Measurements from ENCODE around the gene PDK2. TPM values are rescaled to one million over a fixed set of nuclear protein-coding genes. Genes with fewer than 3 reads are reported as not detected.

PDK2 gene
- total and polyA plus RNA-seq, 9 of the 15 experiments (the other 6 are each of a cell fraction or from before 2014, with no cell fraction given): 0.03 to 2.5 (median 1.4) TPM

DNA sequence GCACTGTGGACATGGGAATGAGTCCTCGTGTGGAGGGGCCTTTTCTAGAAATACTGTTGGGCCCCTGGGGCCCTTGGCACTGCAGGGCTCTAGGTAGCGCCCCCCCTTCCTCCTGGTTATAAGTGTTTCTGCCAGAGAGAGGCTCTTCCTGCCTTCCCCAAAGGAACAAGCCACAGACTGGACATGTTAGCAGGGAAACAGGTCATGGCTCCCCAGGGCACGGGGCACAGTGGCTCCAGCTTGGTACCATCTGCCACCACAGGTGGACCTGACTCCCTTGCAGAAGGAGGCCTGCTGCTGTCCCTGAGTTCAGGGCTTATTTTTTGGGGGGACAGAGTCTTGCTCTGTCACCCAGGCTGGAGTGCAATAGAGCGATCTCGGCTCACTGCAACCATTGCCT is 8.8 kb downstream of the PDK2 start (continued):
- TF ChIP-seq, protein P1, sequence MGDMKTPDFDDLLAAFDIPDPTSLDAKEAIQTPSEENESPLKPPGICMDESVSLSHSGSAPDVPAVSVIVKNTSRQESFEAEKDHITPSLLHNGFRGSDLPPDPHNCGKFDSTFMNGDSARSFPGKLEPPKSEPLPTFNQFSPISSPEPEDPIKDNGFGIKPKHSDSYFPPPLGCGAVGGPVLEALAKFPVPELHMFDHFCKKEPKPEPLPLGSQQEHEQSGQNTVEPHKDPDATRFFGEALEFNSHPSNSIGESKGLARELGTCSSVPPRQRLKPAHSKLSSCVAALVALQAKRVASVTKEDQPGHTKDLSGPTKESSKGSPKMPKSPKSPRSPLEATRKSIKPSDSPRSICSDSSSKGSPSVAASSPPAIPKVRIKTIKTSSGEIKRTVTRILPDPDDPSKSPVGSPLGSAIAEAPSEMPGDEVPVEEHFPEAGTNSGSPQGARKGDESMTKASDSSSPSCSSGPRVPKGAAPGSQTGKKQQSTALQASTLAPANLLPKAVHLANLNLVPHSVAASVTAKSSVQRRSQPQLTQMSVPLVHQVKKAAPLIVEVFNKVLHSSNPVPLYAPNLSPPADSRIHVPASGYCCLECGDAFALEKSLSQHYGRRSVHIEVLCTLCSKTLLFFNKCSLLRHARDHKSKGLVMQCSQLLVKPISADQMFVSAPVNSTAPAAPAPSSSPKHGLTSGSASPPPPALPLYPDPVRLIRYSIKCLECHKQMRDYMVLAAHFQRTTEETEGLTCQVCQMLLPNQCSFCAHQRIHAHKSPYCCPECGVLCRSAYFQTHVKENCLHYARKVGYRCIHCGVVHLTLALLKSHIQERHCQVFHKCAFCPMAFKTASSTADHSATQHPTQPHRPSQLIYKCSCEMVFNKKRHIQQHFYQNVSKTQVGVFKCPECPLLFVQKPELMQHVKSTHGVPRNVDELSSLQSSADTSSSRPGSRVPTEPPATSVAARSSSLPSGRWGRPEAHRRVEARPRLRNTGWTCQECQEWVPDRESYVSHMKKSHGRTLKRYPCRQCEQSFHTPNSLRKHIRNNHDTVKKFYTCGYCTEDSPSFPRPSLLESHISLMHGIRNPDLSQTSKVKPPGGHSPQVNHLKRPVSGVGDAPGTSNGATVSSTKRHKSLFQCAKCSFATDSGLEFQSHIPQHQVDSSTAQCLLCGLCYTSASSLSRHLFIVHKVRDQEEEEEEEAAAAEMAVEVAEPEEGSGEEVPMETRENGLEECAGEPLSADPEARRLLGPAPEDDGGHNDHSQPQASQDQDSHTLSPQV (IDR thresholded peaks at IDR 0.05): no peak
- TF ChIP-seq BDP1 (IDR thresholded peaks at IDR 0.05; ENCODE audit: insufficient read depth, insufficient read length) (no peak), KAT7 (CRISPR knock-in tag; IDR thresholded peaks at IDR 0.05; ENCODE audit: borderline replicate concordance) (no peak), ETV6 (IDR thresholded peaks at IDR 0.05; ENCODE audit: borderline replicate concordance in 1 of 2, low read depth in 2 of 2, low read length in 1 of 2) (no peak), ETV6 (CRISPR knock-in tag; IDR thresholded peaks at IDR 0.05; ENCODE audit: borderline replicate concordance) (no peak), PCBP2 (IDR thresholded peaks at IDR 0.05; ENCODE audit: low read depth, low read length, poor library complexity, severe bottlenecking) (no peak), TAL1 (IDR thresholded peaks at IDR 0.05) (no peak)

DNA sequence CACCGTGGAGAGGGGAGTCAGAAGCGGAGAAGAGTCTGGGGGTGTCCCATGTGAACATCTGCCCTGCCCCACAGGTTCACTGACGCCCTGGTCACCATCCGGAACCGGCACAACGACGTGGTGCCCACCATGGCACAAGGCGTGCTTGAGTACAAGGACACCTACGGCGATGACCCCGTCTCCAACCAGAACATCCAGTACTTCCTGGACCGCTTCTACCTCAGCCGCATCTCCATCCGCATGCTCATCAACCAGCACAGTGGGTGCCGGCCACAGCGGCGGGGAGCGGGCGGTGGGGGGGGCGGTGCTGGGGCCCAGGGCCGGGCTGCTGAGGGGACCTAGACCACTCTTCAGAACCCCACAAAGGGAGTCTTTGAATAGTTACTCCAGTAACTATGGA is 10.7 kb downstream of the PDK2 start:
- intact Hi-C loops (cut with micrococcal nuclease) (no loop called here), in situ Hi-C loops (cut with MboI) (no loop called here)
- 39% methylated on average over 18 of the region's 21 CpGs for WGBS (ENCODE audit: insufficient coverage, low coverage, missing lambda C conversion rate)
- no peak overlapping the region for H3K4me3 ChIP-seq
- no peak overlapping the region for H3K4me2 ChIP-seq (ENCODE audit: insufficient read depth, low read length)
- H2AFZ ChIP-seq (ENCODE audit: low read depth, low read length): no peak overlapping the region
- no peaks in the 10 kb centered on the region for H3K36me3 ChIP-seq (ENCODE audit: control insufficient read depth, insufficient read depth, low read length)
- no peak overlapping the region for H3K27ac ChIP-seq (ENCODE audit: extremely low read depth, low read depth, low read length)
- peaks cover 0 to 38% of the 10 kb centered on the region in 2 experiments; a peak in 2 of 5 replicates for H3K27me3 ChIP-seq (ENCODE audit: control insufficient read depth in 2 of 2, insufficient read depth in 2 of 2, low read length in 2 of 2)
- no peak for FAIRE-seq
- POLR2A ChIA-PET: no interaction called here
- H3K9me3 ChIP-seq (replicated peaks; ENCODE audit: control insufficient read depth, insufficient read depth, low read depth, low read length): no peaks in the 10 kb centered on the region
- CTCF ChIA-PET (ENCODE audit: low intra/inter-chr PET ratio): no interaction called here
- no peak for ATAC-seq
- peaks cover 4% of the 10 kb centered on the region for H3K9me1 ChIP-seq (ENCODE audit: control insufficient read depth, insufficient read depth, low read length)
- H3K4me1 ChIP-seq (replicated peaks in 1 of 2; ENCODE audit: control insufficient read depth in 2 of 2, insufficient read depth in 2 of 2, low read length in 2 of 2): peaks cover 22 to 38% of the 10 kb centered on the region in 2 experiments
- H4K20me1 ChIP-seq (replicated peaks; ENCODE audit: control insufficient read depth, insufficient read depth, low read length): no peaks in the 10 kb centered on the region; the same call in 1 of the 2 replicates
- DNase-seq (ENCODE audit: extremely low read depth in 1 of 4, low spot score in 3 of 4): no peak
- BruUV-seq (replicated peaks): no TSS peak
- no peak overlapping the region for H3K9ac ChIP-seq (ENCODE audit: insufficient read depth in 1 of 2, low read depth in 2 of 2, low read length in 2 of 2)
- no peaks in the 10 kb centered on the region for H3K79me2 ChIP-seq (ENCODE audit: control insufficient read depth, insufficient read depth, low read length)
- TF ChIP-seq ZNF140 (CRISPR knock-in tag; IDR thresholded peaks at IDR 0.05) (no peak), ESRRA (IDR thresholded peaks at IDR 0.05; ENCODE audit: borderline replicate concordance, low read depth) (no peak), FOXK2 (conservative IDR thresholded peaks at IDR 0.05 in 1 of 2, IDR thresholded peaks at IDR 0.05 in 1 of 2; ENCODE audit: low read depth in 2 of 2) (no peak), MECOM (CRISPR knock-in tag; IDR thresholded peaks at IDR 0.05) (no peak), NR4A1 (CRISPR knock-in tag; IDR thresholded peaks at IDR 0.05) (no peak), NR4A1 (tag; IDR thresholded peaks at IDR 0.05) (no peak), MYNN (IDR thresholded peaks at IDR 0.05) (no peak), MYNN (CRISPR knock-in tag; IDR thresholded peaks at IDR 0.05) (no peak), NR1H2 (CRISPR knock-in tag; IDR thresholded peaks at IDR 0.05) (no peak), ZNF778 (CRISPR knock-in tag; IDR thresholded peaks at IDR 0.05) (no peak), TSC22D4 (tag; IDR thresholded peaks at IDR 0.05) (no peak), SAP30 (IDR thresholded peaks at IDR 0.05; ENCODE audit: borderline replicate concordance, insufficient read depth, low read depth, low read length, poor library complexity, severe bottlenecking) (no peak), CHD4 (IDR thresholded peaks at IDR 0.05; ENCODE audit: insufficient read depth, insufficient replicate concordance, low read depth, low read length, poor library complexity, severe bottlenecking) (no peak)

Data from K562 (cell line).